Thyroid gland (tissue), 4 donors: ENCODE measurements around the gene CLK3.

Experiments used
- CTCF ChIP-seq, 6 experiments: fragments of 200-600 bp in 3 of 6; fragments of 450-650 bp in 3 of 6; sonication (generic) in 3 of 6; IDR thresholded peaks; one replicate each; pipeline ENCODE4 v1.5.1; 2016 to 2019; ENCODE audit warnings: antibody characterized with exemption in 6 of 6, mild to moderate bottlenecking in 2 of 6, inconsistent platforms in 1 of 6, moderate library complexity in 1 of 6
- POLR2A ChIP-seq, 2 donors: fragments of 450-650 bp; IDR thresholded peaks; one replicate each; pipeline ENCODE4 v1.6.1; 2017; ENCODE audit warnings: antibody characterized with exemption in 2 of 2, mild to moderate bottlenecking in 2 of 2, moderate library complexity in 1 of 2

DNA sequence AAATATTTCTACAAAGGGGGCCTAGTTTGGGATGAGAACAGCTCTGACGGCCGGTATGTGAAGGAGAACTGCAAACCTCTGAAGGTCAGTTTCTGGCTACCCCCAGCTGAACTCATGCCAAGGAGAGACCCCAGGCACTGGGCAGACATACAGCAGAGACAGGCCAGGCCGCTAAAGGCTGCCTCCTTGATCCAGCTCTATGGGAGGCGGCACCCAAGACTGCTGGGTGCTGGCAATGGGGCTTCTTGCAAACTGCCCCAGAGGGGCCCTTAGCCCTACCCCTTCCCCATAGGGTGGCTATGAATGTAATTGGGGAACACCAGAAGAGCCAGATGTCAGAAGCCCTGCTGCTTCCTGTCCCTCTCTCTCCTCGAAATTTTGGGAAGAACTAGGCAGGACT lies 13.3 kb downstream of the CLK3 start:
- no peak for TF ChIP-seq CTCF (IDR thresholded peaks at IDR 0.05)
- TF ChIP-seq POLR2A (IDR thresholded peaks at IDR 0.05): no peak
